Spinal cord (tissue), 10 donors: ENCODE data around the gene FNDC7. TPM values are rescaled to one million over a fixed set of nuclear protein-coding genes. Genes with fewer than 3 reads are reported as not detected.
"Not testable (repeated sequence)": the region's sequence is repeated elsewhere in the genome, so short reads cannot be mapped to it uniquely, and the experiment has no call there.

Experiments
- DNase-seq, 6 donors: peaks; one replicate each; pipeline versions ENCODE4 v3.0.0 to v3.0.0-alpha.2; 2013 to 2015; ENCODE audit warnings: low spot score in 6 of 6, low read depth in 4 of 6
- H3K27ac ChIP-seq: one replicate; pipeline ENCODE4 v1.5.1; 2013; ENCODE audit warnings: low read depth, low read length, control low read depth
- H3K27me3 ChIP-seq: one replicate; pipeline ENCODE4 v1.6.1; 2013; ENCODE audit warnings: low read length; ENCODE audit not compliant: control insufficient read depth, insufficient read depth
- H3K36me3 ChIP-seq: one replicate; pipeline ENCODE4 v1.6.1; 2013; ENCODE audit warnings: low read length; ENCODE audit not compliant: control insufficient read depth, insufficient read depth
- H3K4me1 ChIP-seq: one replicate; pipeline ENCODE4 v1.6.1; 2013; ENCODE audit warnings: low read length; ENCODE audit not compliant: control insufficient read depth, insufficient read depth
- H3K4me3 ChIP-seq: one replicate; pipeline ENCODE4 v1.5.1; 2013; ENCODE audit warnings: low read depth, low read length, control low read depth
- H3K9me3 ChIP-seq: one replicate; pipeline ENCODE4 v1.6.1; 2013; ENCODE audit warnings: low read length; ENCODE audit not compliant: control insufficient read depth, insufficient read depth
- WGBS: methylation state at CpG from one replicate; pipeline ENCODE4 v1.1.5; 2013; ENCODE audit warnings: missing lambda C conversion rate; ENCODE audit not compliant: insufficient coverage; 5-methylcytosine and 5-hydroxymethylcytosine counted together
- polyA plus RNA-seq, 2 donors: library from polyadenylated mRNA; unstranded; fragments of 120-200 nt; gene quantifications; one replicate each; pipeline ENCODE4 v1.2.1, GENCODE V29; 2013; ENCODE audit not compliant: insufficient read length in 2 of 2
- total RNA-seq, 2 donors: library from RNA; depleted of rRNA in 1 of 2; stranded (reverse); fragments of 120-200 nt in 1 of 2; fragments of >200 nt in 1 of 2; gene quantifications; one replicate each; pipeline versions ENCODE4 v1.2.3 to v1.2.4, GENCODE V29; 2013 to 2014
- donor health status: healthy.

Gene FNDC7
- total and polyA plus RNA-seq, 4 donors: 0.10 to 0.28 TPM; not detected in 2

DNA sequence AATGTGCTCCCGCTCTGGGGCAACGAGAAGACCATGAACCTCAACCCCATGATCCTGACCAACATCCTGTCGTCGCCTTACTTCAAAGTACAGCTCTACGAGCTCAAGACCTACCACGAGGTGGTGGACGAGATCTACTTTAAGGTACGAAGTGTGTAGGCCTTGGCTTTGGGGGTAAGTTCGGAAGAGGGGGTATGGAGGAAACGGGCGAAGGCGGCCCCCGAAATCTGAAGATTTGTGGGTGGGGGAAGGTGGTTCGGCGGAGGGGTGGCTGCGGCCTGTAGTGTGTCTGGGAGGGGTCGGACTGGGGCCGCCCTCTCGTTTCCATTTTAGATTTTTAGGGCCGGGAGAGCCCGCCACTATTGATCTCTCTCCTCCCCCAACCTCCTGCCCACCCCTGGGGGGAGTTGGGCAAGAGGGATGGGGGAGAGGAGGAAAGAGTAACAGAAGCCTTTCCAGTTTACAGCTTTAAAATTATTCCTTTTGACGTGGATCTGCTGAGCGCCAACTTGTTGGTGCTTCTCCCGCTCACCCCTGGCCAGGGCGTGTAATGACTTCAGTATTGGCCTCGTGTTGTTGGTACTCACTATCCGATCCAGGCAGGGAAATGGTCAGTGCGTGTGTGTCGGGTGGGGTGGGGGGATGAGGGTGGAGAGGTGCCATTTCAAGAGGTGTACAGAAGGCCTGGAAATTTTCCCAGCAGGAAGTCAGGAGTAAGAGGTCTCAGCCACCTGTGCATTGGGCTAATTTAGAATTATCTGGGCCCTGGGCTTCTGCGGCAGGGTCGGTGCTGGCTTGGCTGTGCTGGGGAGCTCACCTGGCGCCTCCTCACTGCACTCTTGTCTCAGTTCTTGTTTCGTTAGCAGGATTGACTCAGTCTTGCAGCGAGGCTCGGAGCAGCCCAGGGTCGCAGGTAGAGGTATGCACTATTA, 19.7 kb upstream of the FNDC7 start:
- WGBS: 0% methylated on average over 21 of the region's 36 CpGs
- Histone ChIP-seq H3K27me3 (no peaks in the 10 kb centered on the region), H3K27ac (peak overlapping the region; percentile 98), H3K36me3 (peaks cover 3% of the 10 kb centered on the region), H3K4me1 (peaks cover 3% of the 10 kb centered on the region), H3K9me3 (no peaks in the 10 kb centered on the region), H3K4me3 (peak overlapping the region; percentile 92)
- DNase-seq: peak; percentile 40 to 90 (median 66)

DNA sequence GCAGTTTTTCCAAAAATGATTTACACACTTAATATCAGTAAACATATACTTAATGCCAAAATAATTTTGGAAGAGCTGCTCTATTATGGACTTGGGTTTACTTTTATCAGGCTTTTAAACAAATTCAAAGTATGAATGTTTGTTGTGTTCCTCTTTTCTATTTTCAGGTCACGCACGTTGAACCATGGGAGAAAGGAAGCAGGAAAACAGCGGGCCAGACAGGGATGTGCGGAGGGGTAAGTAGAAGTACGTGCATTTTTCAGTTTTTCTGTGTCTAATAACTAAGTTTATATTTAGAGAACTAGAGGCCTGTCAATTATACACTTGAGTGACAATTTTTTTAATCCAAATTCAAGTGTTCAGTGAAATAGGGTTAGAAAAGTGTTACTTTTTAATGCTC, 17.2 kb upstream of the FNDC7 start:
- Histone ChIP-seq H3K4me1 (peaks cover 3% of the 10 kb centered on the region), H3K27me3 (no peaks in the 10 kb centered on the region), H3K9me3 (no peaks in the 10 kb centered on the region), H3K27ac (no peak overlapping the region), H3K4me3 (no peak overlapping the region), H3K36me3 (peaks cover 12% of the 10 kb centered on the region)
- no peak for DNase-seq
- no CpG with 5 or more reads among the region's 5 CpGs for WGBS

GRCh38 chr1:108699375-108700332, 13.1 kb upstream of the FNDC7 start:
- H3K4me1 ChIP-seq: no peaks in the 10 kb centered on the region
- no peaks in the 10 kb centered on the region for H3K27me3 ChIP-seq
- no peak overlapping the region for H3K27ac ChIP-seq
- peaks cover 16% of the 10 kb centered on the region for H3K36me3 ChIP-seq
- WGBS: 90% methylated on average over 19 of the region's 22 CpGs
- no peak for DNase-seq
- no peak overlapping the region for H3K4me3 ChIP-seq
- no peaks in the 10 kb centered on the region for H3K9me3 ChIP-seq

DNA sequence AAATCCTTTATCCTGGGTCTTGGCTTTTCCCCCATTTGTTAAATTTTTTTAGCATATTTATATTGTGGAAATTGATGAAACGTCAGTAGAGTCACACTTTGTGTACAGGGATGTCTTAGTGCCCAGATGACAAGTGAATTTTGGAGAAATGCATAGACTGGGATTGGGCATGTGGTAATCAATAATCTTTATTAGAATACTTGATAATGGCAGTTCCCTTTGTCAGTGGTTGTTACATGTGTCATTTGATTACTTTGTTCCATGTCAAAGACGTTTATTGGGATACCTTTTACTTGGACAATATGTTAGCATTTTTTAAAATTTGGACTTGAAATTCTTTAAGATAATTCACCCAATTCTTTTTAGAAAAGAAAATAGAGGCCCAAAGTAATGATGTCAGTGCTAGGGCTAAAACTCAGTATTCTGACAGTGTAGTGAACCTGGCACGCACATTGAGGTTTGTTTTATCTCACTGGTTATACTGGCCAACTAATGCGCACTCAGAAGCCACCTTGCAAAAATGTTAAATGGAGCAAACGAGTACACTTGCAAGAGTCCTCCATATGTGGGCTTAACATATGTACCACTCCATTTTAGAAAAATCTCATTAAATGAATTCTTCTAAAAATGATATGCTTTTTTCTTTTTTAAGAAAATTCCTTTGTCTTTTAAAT, 11.4 kb upstream of the FNDC7 start:
- Histone ChIP-seq H3K4me1 (no peaks in the 10 kb centered on the region), H3K36me3 (peaks cover 16% of the 10 kb centered on the region), H3K4me3 (no peak overlapping the region), H3K9me3 (no peaks in the 10 kb centered on the region), H3K27me3 (no peaks in the 10 kb centered on the region), H3K27ac (no peak overlapping the region)
- DNase-seq: no peak
- 71% methylated on average over 1 of the region's 5 CpGs for WGBS

DNA sequence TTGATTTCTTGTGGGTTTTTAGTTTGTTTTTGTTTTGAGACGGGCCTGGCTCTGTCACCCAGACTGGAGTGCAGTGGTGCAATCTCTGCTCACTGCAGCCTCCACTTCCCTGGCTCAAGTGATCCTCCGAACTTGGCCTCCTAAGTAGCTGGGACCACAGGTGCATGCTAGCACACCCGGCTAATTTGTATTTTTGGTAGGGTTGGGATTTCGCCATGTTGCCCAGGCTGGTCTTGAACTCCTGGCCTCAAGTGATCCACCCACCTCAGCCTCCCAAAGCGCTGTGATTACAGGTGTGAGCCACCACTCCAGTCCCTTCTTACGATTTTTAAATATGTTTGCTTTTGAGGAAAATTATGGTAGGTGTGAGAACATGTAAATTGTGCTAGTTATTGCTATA, 10.6 kb upstream of the FNDC7 start:
- H3K36me3 ChIP-seq: peaks cover 13% of the 10 kb centered on the region
- not testable (repeated sequence) for H3K4me3 ChIP-seq, H3K27me3 ChIP-seq, H3K27ac ChIP-seq, H3K4me1 ChIP-seq, DNase-seq, H3K9me3 ChIP-seq
- WGBS: 100% methylated on average over 1 of the region's 6 CpGs

- H3K9me3 ChIP-seq: no peaks in the 10 kb centered on the region
- peaks cover 13% of the 10 kb centered on the region for H3K36me3 ChIP-seq
- DNase-seq: no peak
- no peak overlapping the region for H3K27ac ChIP-seq
- no peaks in the 10 kb centered on the region for H3K27me3 ChIP-seq
- H3K4me3 ChIP-seq: no peak overlapping the region
- WGBS: 86% methylated on average over 1 of the region's 6 CpGs
- no peaks in the 10 kb centered on the region for H3K4me1 ChIP-seq
These were observed 8.8 kb upstream of the FNDC7 start for GRCh38 chr1:108703939-108704338.

GRCh38 chr1:108704496-108704895, 8.2 kb upstream of the FNDC7 start:
- peaks cover 8% of the 10 kb centered on the region for H3K36me3 ChIP-seq
- H3K27me3 ChIP-seq: no peaks in the 10 kb centered on the region
- H3K27ac ChIP-seq: no peak overlapping the region
- DNase-seq: peak in 1 of 6 donors; percentile 10
- no peak overlapping the region for H3K4me3 ChIP-seq
- no peaks in the 10 kb centered on the region for H3K9me3 ChIP-seq
- H3K4me1 ChIP-seq: no peaks in the 10 kb centered on the region
- 80% methylated on average over 1 of the region's 2 CpGs for WGBS

GRCh38 chr1:108706643-108707042, 6.1 kb upstream of the FNDC7 start:
- H3K4me3 ChIP-seq: no peak overlapping the region
- no peaks in the 10 kb centered on the region for H3K9me3 ChIP-seq
- H3K27me3 ChIP-seq: no peaks in the 10 kb centered on the region
- H3K27ac ChIP-seq: no peak overlapping the region
- H3K36me3 ChIP-seq: peaks cover 4% of the 10 kb centered on the region
- DNase-seq: no peak
- no CpG with 5 or more reads among the region's 3 CpGs for WGBS
- H3K4me1 ChIP-seq: no peaks in the 10 kb centered on the region
